H9 (cell line): Measurements from ENCODE around the gene EBPL. TPM values are rescaled to one million over a fixed set of nuclear protein-coding genes. Genes with fewer than 3 reads are reported as not detected.

Experiments
- DNase-seq: peaks from one replicate; pipeline ENCODE4 v3.0.0-alpha.2; 2017
- H2AFZ ChIP-seq: one replicate; pipeline ENCODE4 v1.6.1; 2013; ENCODE audit warnings: mild to moderate bottlenecking, low read length, control low read depth, moderate library complexity
- H2AK5ac ChIP-seq: 2 replicates; pipeline ENCODE4 v1.6.1; 2013; ENCODE audit warnings: low read length, control low read depth, mixed read lengths; ENCODE audit not compliant: insufficient read length
- H2BK120ac ChIP-seq: one replicate; pipeline ENCODE4 v1.6.1; 2013; ENCODE audit warnings: low read depth, mild to moderate bottlenecking, low read length, control low read depth, inconsistent platforms; ENCODE audit not compliant: poor library complexity, severe bottlenecking
- H2BK12ac ChIP-seq: 2 replicates; pipeline ENCODE4 v1.6.1; 2013; ENCODE audit warnings: low read length, control low read depth, mixed read lengths, low read depth; ENCODE audit not compliant: insufficient read length
- H2BK15ac ChIP-seq: 2 replicates; pipeline ENCODE4 v1.6.1; 2013; ENCODE audit warnings: low read depth, low read length, control low read depth
- H2BK20ac ChIP-seq: one replicate; pipeline ENCODE4 v1.6.1; 2013; ENCODE audit warnings: low read depth, mild to moderate bottlenecking, low read length, control low read depth, inconsistent platforms; ENCODE audit not compliant: poor library complexity, severe bottlenecking
- H2BK5ac ChIP-seq: 2 replicates; pipeline ENCODE4 v1.6.1; 2013; ENCODE audit warnings: low read length, control low read depth, mixed read lengths; ENCODE audit not compliant: insufficient read length
- H3K14ac ChIP-seq: 2 replicates; pipeline ENCODE4 v1.6.1; 2013; ENCODE audit warnings: low read length, control low read depth; ENCODE audit not compliant: insufficient read depth
- H3K18ac ChIP-seq: 2 replicates; pipeline ENCODE4 v1.6.1; 2013; ENCODE audit warnings: low read depth, mild to moderate bottlenecking, mixed read lengths, low read length, control low read depth; ENCODE audit not compliant: insufficient read length
- H3K23ac ChIP-seq: 2 replicates; pipeline ENCODE4 v1.6.1; 2013; ENCODE audit warnings: low read length, control low read depth, mixed read lengths, low read depth; ENCODE audit not compliant: insufficient read length
- H3K23me2 ChIP-seq: 2 replicates; pipeline ENCODE4 v1.6.1; 2013; ENCODE audit warnings: low read depth, mild to moderate bottlenecking, mixed read lengths, low read length, control low read depth; ENCODE audit not compliant: insufficient read length, poor library complexity, severe bottlenecking
- H3K27ac ChIP-seq: 2 replicates; pipeline ENCODE4 v1.5.1; 2013; ENCODE audit warnings: low read length, control low read depth, mixed read lengths, low read depth; ENCODE audit not compliant: insufficient read length
- H3K27me3 ChIP-seq: 2 replicates; pipeline ENCODE4 v1.6.1; 2013; ENCODE audit warnings: low read length, control low read depth, inconsistent platforms; ENCODE audit not compliant: insufficient read depth
- H3K4ac ChIP-seq: 2 replicates; pipeline ENCODE4 v1.6.1; 2013; ENCODE audit warnings: low read depth, mild to moderate bottlenecking, control low read depth, inconsistent platforms, low read length, moderate library complexity
- H3K4me1 ChIP-seq: 2 replicates; pipeline ENCODE4 v1.6.1; 2013; ENCODE audit warnings: low read length, control low read depth, inconsistent platforms; ENCODE audit not compliant: insufficient read depth
- H3K4me2 ChIP-seq: 2 replicates; pipeline ENCODE4 v1.6.1; 2013; ENCODE audit warnings: low read length, control low read depth, mixed read lengths; ENCODE audit not compliant: insufficient read length, insufficient read depth
- H3K56ac ChIP-seq: 2 replicates; pipeline ENCODE4 v1.6.1; 2013; ENCODE audit warnings: low read depth, mild to moderate bottlenecking, mixed read lengths, low read length, control low read depth; ENCODE audit not compliant: insufficient read length
- H3K79me1 ChIP-seq: 2 replicates; pipeline ENCODE4 v1.6.1; 2013; ENCODE audit warnings: low read depth, mild to moderate bottlenecking, moderate library complexity, low read length, control low read depth, inconsistent platforms; ENCODE audit not compliant: insufficient read depth, poor library complexity, severe bottlenecking
- H3K79me2 ChIP-seq: 2 replicates; pipeline ENCODE4 v1.6.1; 2013; ENCODE audit warnings: low read length, control low read depth, inconsistent platforms; ENCODE audit not compliant: insufficient read depth
- H3K9ac ChIP-seq: 2 replicates; pipeline ENCODE4 v1.6.1; 2013; ENCODE audit warnings: low read length, control low read depth, mixed read lengths; ENCODE audit not compliant: insufficient read length; ENCODE audit errors: extremely low read depth
- H3K9me3 ChIP-seq: one replicate; pipeline ENCODE4 v1.6.1; 2013; ENCODE audit warnings: low read depth, low read length, inconsistent platforms; ENCODE audit not compliant: control insufficient read depth
- H3T11ph ChIP-seq: one replicate; pipeline ENCODE4 v1.6.1; 2013; ENCODE audit warnings: mild to moderate bottlenecking, low read length, control low read depth, inconsistent platforms
- H4K20me1 ChIP-seq: one replicate; pipeline ENCODE4 v1.6.1; 2013; ENCODE audit not compliant: control insufficient read depth, insufficient read length, insufficient read depth
- H4K5ac ChIP-seq: 2 replicates; pipeline ENCODE4 v1.6.1; 2013; ENCODE audit warnings: low read depth, mild to moderate bottlenecking, mixed read lengths, low read length, control low read depth; ENCODE audit not compliant: insufficient read length
- H4K8ac ChIP-seq: replicated peaks from 2 replicates; pipeline ENCODE4 v1.6.1; 2013; ENCODE audit warnings: low read length, control low read depth, mixed read lengths, low read depth; ENCODE audit not compliant: insufficient read length
- H4K91ac ChIP-seq: 2 replicates; pipeline ENCODE4 v1.6.1; 2013; ENCODE audit warnings: low read depth, mild to moderate bottlenecking, moderate library complexity, mixed read lengths, low read length, control low read depth; ENCODE audit not compliant: insufficient read length
- H3K27ac Mint-ChIP-seq, 3 experiments: 2 replicates in 2 of 3; 3 replicates in 1 of 3; pipeline ENCODE4 v1.8.0; 2020 to 2021; ENCODE audit warnings: mixed read lengths in 3 of 3, mild to moderate bottlenecking in 1 of 3, moderate library complexity in 1 of 3
- H3K27me3 Mint-ChIP-seq: 2 replicates; pipeline ENCODE4 v1.8.0; 2021; ENCODE audit warnings: low read depth, mild to moderate bottlenecking, moderate library complexity, mixed read lengths
- H3K36me3 Mint-ChIP-seq, 3 experiments: 2 replicates in 2 of 3; 3 replicates in 1 of 3; pipeline ENCODE4 v1.8.0; 2020 to 2021; ENCODE audit warnings: low read depth in 3 of 3, mixed read lengths in 3 of 3; ENCODE audit not compliant: insufficient read depth in 1 of 3
- H3K4me1 Mint-ChIP-seq, 2 experiments: 2 replicates each; pipeline ENCODE4 v1.8.0; 2020; ENCODE audit warnings: mixed read lengths in 2 of 2
- H3K4me3 Mint-ChIP-seq, 2 experiments: 2 replicates in 1 of 2; 3 replicates in 1 of 2; pipeline ENCODE4 v1.8.0; 2020 to 2021; ENCODE audit warnings: mild to moderate bottlenecking in 2 of 2, mixed read lengths in 2 of 2, moderate library complexity in 1 of 2
- H3K9me3 Mint-ChIP-seq, 2 experiments: 2 replicates in 1 of 2; 3 replicates in 1 of 2; pipeline ENCODE4 v1.8.0; 2020; ENCODE audit warnings: mild to moderate bottlenecking in 2 of 2, mixed read lengths in 2 of 2, moderate library complexity in 1 of 2
- WGBS: extraction: QIAGEN DNeasy Blood & Tissue Kit; methylation state at CpG from one replicate; pipeline ENCODE4 v1.1.7; 2013; ENCODE audit warnings: missing lambda C conversion rate, low lambda C conversion rate, mixed read lengths; ENCODE audit not compliant: insufficient read length; ENCODE audit errors: extremely low coverage; 5-methylcytosine and 5-hydroxymethylcytosine counted together
- total RNA-seq: library from RNA; stranded (reverse); gene quantifications from 2 replicates; pipeline ENCODE4 v1.2.1, GENCODE V29; 2021
- TF ChIP-seq, protein P1 (sequence below): fragments of 200-600 bp; sonication (generic); conservative IDR thresholded peaks from 3 replicates; pipeline ENCODE4 v1.8.0; 2021; ENCODE audit warnings: antibody characterized with exemption, mild to moderate bottlenecking

Gene EBPL
- total RNA-seq, 1 experiment from 2014 or later: 65.9 TPM

DNA sequence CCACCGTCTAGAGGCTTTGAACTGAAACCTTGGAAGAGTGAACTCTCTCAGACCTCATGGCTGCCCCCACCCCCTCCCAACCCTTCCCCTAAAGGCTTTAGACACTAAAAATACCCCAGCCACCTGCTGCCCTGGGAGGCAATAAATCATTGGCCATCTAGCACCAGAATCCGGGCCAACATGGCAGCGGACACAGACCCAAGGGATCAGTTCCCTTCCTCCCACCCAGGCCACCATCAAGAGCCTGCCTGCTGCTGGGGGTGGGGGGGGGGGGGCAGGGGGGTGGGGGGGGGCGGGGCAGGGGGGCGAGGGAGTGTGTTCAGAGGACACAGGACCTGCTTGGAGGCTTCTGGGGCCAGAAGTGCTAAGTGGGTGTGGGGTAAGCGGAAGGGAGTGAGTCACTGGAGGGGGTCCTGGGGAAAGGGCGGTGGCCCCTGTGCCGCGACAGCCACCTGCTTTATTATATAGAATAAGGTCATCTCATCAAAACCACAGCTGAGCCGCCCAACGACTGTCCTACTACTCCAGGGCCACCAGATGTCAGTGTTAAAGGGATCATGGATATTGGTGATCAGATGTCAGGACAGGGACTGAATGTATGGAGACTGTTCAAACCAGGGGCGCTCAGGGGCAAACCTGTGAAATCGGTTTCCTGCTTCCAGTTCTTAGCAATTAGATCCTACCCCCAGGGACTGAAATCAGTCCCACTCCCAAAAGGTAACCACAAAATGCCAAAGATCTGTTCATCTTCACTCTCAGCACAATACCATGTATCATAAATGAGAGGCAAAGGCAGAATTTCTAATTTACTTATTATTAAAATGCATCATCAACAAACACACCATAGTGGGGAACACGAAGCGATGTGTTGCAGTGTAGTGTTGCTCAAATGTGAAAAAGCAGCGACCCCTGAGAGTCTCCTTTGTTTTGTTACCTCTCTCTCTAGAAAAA is 38.7 kb downstream of the EBPL start:
- H3K27me3 ChIP-seq: no peaks in the 10 kb centered on the region
- H3K4me3 Mint-ChIP-seq: no peak overlapping the region; a peak in 1 of 5 replicates
- H2AK5ac ChIP-seq: no peak overlapping the region
- H3K9me3 Mint-ChIP-seq: no peaks in the 10 kb centered on the region
- TF ChIP-seq, protein P1, sequence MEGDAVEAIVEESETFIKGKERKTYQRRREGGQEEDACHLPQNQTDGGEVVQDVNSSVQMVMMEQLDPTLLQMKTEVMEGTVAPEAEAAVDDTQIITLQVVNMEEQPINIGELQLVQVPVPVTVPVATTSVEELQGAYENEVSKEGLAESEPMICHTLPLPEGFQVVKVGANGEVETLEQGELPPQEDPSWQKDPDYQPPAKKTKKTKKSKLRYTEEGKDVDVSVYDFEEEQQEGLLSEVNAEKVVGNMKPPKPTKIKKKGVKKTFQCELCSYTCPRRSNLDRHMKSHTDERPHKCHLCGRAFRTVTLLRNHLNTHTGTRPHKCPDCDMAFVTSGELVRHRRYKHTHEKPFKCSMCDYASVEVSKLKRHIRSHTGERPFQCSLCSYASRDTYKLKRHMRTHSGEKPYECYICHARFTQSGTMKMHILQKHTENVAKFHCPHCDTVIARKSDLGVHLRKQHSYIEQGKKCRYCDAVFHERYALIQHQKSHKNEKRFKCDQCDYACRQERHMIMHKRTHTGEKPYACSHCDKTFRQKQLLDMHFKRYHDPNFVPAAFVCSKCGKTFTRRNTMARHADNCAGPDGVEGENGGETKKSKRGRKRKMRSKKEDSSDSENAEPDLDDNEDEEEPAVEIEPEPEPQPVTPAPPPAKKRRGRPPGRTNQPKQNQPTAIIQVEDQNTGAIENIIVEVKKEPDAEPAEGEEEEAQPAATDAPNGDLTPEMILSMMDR: peak; percentile 66
- H3K27ac Mint-ChIP-seq: no peak overlapping the region; a peak in 1 of 7 replicates
- no peak overlapping the region for H2BK12ac ChIP-seq
- no peak overlapping the region for H3K56ac ChIP-seq
- no peak overlapping the region for H3K27ac ChIP-seq
- H3K4me1 ChIP-seq: no peaks in the 10 kb centered on the region; the same call in 1 of the 2 replicates
- no peak overlapping the region for H2BK120ac ChIP-seq
- peaks cover 0 to 6% (median 0%) of the 10 kb centered on the region in 3 experiments; a peak in 1 of 7 replicates for H3K36me3 Mint-ChIP-seq
- H3T11ph ChIP-seq: no peak overlapping the region
- H3K9ac ChIP-seq: no peak overlapping the region
- no peaks in the 10 kb centered on the region for H4K20me1 ChIP-seq
- no peak overlapping the region for H2BK15ac ChIP-seq
- H3K27me3 Mint-ChIP-seq: no peaks in the 10 kb centered on the region
- peaks cover 6 to 16% of the 10 kb centered on the region in 2 experiments for H3K4me1 Mint-ChIP-seq
- no peaks in the 10 kb centered on the region for H3K79me1 ChIP-seq
- H2AFZ ChIP-seq: no peak overlapping the region
- no peak overlapping the region for H2BK5ac ChIP-seq
- no CpG with 5 or more reads among the region's 16 CpGs for WGBS
- H3K14ac ChIP-seq: no peak overlapping the region
- no peak overlapping the region for H3K4ac ChIP-seq
- H3K4me2 ChIP-seq: no peak overlapping the region
- DNase-seq: peak; percentile 70
- no peaks in the 10 kb centered on the region for H3K79me2 ChIP-seq
- no peaks in the 10 kb centered on the region for H3K9me3 ChIP-seq
- H4K8ac ChIP-seq: no peak overlapping the region
- H4K91ac ChIP-seq: no peak overlapping the region
- no peak overlapping the region for H2BK20ac ChIP-seq
- no peaks in the 10 kb centered on the region for H3K23me2 ChIP-seq
- no peak overlapping the region for H3K23ac ChIP-seq
- no peak overlapping the region for H4K5ac ChIP-seq
- no peak overlapping the region for H3K18ac ChIP-seq
